ENCODE results near the gene GSTK1. TPM values are rescaled to one million over a fixed set of nuclear protein-coding genes. Genes with fewer than 3 reads are reported as not detected.

Gene GSTK1
- total RNA-seq, result 92.3 and 94.9 TPM in 2 replicates

GRCh38 chr7:143263266-143264195 lies at the start of gene GSTK1:
TSS of gene GSTK1 (plus strand) at chr7:143263441. CDS start at chr7:143263514, 73 bp downstream.

GRCh38 chr7:143221737-143222136 lies 41.5 kb upstream of the GSTK1 start, which contains the start of gene TAS2R40:
TSS of gene TAS2R40 (plus strand) at chr7:143222037. CDS start at chr7:143222079, 42 bp downstream.

DNA sequence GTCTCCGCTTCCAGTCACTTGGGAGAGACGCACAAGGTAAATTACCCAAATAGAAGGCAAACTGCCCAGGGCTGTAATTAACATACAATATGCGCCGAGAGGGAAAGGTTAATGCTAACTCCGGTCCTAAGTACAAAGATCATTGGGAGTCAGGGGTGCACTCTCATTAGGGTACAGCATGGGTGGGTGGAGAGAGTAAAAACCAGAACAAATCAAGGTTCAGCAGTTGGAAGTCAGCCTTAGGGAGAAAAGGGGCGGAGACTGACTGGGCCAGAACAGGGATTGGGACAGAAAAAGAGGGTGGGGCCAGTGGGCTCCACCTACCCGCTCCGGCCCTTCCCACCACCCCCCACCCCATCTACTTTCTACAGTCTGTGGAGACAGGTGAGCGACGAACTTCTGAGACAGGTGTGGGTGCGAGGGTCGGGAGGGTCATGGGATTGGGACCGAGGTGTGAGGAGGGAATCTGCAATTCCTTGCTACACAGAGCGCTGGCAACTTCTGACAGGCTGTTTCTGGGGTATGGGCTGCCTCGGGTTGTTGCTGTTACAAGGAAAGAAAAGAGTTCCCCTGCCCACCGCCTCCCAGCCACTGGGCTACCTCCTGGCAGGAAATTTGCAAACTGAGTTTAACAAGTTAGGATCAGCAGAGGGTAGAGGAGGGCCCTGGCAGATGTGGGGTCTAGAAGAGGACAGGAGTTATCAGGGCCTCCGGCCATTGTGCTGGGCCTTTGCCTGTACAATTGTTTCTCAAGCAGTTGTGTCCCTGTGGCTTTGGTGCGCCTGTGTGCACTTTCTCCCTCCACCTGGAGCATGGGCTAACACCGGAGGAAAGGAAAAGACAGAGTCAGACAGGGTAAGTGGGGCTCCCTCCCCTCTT lies 21.6 kb downstream of the GSTK1 start, which contains the start of gene TMEM139:
Gene TMEM139, plus strand, starts transcription at position 368 of the 879 bp plus-strand sequence. CDS start 1,000 bp downstream, outside the sequence.

GRCh38 chr7:143287935-143288826 lies 24.9 kb downstream of the GSTK1 start, which contains the start of gene CASP2:
TSS of gene CASP2 (plus strand) at chr7:143288351. CDS start at chr7:143288456, 105 bp downstream.

DNA sequence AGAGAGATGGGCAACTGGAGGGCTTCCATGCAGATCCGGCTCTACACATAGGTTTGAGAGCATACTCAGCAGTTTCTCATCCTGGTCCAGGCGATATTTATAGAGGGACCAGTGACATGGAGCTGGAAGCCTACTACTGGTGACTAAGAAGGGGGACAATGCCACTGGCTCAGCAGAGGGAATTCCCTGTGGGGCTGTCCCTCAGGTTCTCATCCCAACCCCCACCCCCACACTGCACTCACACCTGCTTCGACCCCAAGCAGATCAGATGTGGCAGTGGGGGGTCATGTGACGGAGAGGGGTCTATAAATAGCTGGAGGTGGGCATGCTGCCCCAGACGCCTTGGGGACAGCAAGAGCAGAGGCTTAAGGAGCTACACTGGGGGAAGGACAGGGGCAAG lies 52.5 kb downstream of the GSTK1 start, which contains the start of gene CLCN1:
Gene CLCN1, plus strand, starts transcription at position 336 of the 400 bp plus-strand sequence. CDS start 102 bp downstream, outside the sequence.

Small RNAs within 50 kb of the gene (small RNA-seq; reads per million reads assigned to genes)
- gene AC073342.3 (not detected), gene RN7SL481P (not detected), gene RN7SL535P (not detected)

Other genes starting within 250 kb of the GSTK1 start
- 0.22 TPM in 1 of 2 replicates, not detected in the other for gene OR9A2, start 236.3 kb upstream of the GSTK1 start, total RNA-seq
- not detected in 2 replicates for gene OR6V1, start 211.1 kb upstream of the GSTK1 start, total RNA-seq
- not detected in 2 replicates for gene PIP, start 131.4 kb upstream of the GSTK1 start, total RNA-seq
- gene TAS2R39, start 80.0 kb upstream of the GSTK1 start, total RNA-seq, result not detected in 2 replicates
- not detected in 2 replicates for gene TAS2R40, start 41.4 kb upstream of the GSTK1 start, total RNA-seq
- gene TMEM139, start 21.5 kb downstream of the GSTK1 start, total RNA-seq, result 0.11 TPM in 1 of 2 replicates, not detected in the other
- 11.6 and 12.6 TPM in 2 replicates for gene CASP2, start 24.9 kb downstream of the GSTK1 start, total RNA-seq
- gene CLCN1, start 52.7 kb downstream of the GSTK1 start, total RNA-seq, result not detected in 2 replicates
- 0.39 and 0.54 TPM in 2 replicates for gene FAM131B, start 99.3 kb downstream of the GSTK1 start, total RNA-seq
- 25.1 and 34.1 TPM in 2 replicates for gene ZYX, start 117.9 kb downstream of the GSTK1 start, total RNA-seq
- gene EPHA1, start 145.4 kb downstream of the GSTK1 start, total RNA-seq, result not detected in 2 replicates
- not detected in 2 replicates for gene TAS2R60, start 180.0 kb downstream of the GSTK1 start, total RNA-seq
- not detected in 2 replicates for gene TAS2R41, start 214.4 kb downstream of the GSTK1 start, total RNA-seq